GM20000 (cell line): ENCODE results near the gene ZNF382.

Experiments used
- DNase-seq: peaks from one replicate; pipeline ENCODE4 v3.0.0; 2012; ENCODE audit warnings: low spot score
- TF ChIP-seq, protein P1 (sequence below): IDR thresholded peaks from 2 replicates; pipeline ENCODE4 v1.5.1; 2012; ENCODE audit warnings: mild to moderate bottlenecking, control low read depth; ENCODE audit errors: extremely low read depth, missing control alignments

Gene ZNF382

GRCh38 chr19:36638862-36639510 is 33.9 kb downstream of the ZNF382 start:
- TF ChIP-seq, protein P1, sequence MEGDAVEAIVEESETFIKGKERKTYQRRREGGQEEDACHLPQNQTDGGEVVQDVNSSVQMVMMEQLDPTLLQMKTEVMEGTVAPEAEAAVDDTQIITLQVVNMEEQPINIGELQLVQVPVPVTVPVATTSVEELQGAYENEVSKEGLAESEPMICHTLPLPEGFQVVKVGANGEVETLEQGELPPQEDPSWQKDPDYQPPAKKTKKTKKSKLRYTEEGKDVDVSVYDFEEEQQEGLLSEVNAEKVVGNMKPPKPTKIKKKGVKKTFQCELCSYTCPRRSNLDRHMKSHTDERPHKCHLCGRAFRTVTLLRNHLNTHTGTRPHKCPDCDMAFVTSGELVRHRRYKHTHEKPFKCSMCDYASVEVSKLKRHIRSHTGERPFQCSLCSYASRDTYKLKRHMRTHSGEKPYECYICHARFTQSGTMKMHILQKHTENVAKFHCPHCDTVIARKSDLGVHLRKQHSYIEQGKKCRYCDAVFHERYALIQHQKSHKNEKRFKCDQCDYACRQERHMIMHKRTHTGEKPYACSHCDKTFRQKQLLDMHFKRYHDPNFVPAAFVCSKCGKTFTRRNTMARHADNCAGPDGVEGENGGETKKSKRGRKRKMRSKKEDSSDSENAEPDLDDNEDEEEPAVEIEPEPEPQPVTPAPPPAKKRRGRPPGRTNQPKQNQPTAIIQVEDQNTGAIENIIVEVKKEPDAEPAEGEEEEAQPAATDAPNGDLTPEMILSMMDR: no peak

GRCh38 chr19:36646746-36647145 is 41.6 kb downstream of the ZNF382 start:
- TF ChIP-seq, protein P1: no peak
- DNase-seq: no peak

More at GRCh38 chr19:36638862-36639510, 33.9 kb downstream of the ZNF382 start:
- no peak for DNase-seq

DNA sequence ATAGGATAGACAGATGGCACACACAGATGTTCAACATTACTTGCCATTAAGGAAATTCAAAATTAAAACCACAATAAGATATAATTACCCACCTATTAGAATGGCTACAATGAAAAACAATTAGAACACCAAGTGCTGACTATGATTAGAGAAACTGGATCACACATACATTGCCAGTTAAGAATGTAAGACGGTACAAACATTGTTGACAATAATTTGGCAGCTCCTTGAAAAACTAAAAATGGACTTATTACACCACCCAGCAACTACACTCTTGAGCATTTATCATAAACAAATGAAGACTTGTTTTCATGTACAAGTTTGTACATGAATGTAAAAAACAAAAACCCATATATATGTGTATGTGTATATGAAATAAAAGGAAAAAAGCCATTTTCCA is 47.8 kb downstream of the ZNF382 start:
- TF ChIP-seq, protein P1: no peak
- no peak for DNase-seq

- DNase-seq: no peak
- TF ChIP-seq, protein P1: no peak
These were observed 60.7 kb downstream of the ZNF382 start for GRCh38 chr19:36665832-36666231.

- TF ChIP-seq, protein P1: no peak
- DNase-seq: no peak
These were observed 63.5 kb downstream of the ZNF382 start for GRCh38 chr19:36668646-36669045.

- DNase-seq: no peak
- TF ChIP-seq, protein P1: no peak
These were observed 67.3 kb downstream of the ZNF382 start for GRCh38 chr19:36672368-36672767.

DNA sequence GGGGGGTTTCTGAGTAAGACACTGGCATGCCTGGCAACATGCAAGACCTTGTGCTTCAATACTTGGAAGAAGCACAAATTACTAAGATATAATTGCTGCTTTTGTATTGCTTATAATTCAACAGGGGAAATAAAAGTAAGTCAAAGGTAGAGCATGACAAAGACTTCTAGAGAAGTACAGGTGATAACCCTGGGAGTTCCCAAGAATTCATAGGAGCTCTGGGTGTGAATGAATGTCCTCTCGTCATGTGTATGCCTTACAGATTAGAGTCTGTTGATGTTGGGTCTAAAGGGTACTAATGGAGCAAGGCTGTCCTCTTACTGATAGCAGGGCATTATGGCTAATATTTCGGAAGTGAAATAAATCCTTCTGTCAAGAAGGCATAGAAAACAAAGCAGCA is 69.1 kb downstream of the ZNF382 start:
- no peak for DNase-seq
- TF ChIP-seq, protein P1: no peak
